CD4-positive, alpha-beta T cell (primary cell): ENCODE data around the gene TAF4B. TPM values are rescaled to one million over a fixed set of nuclear protein-coding genes. Genes with fewer than 3 reads are reported as not detected.

Experiments used
- ATAC-seq: fragments of 200-7000 bp; cut with Tn5 transposase; one replicate; pipeline ENCODE4 v1.10.0; 2022; ENCODE audit warnings: mild to moderate bottlenecking; ENCODE audit not compliant: poor library complexity
- CTCF ChIA-PET: fragments of 350-600 bp; sonication (Branson Sonifier 250); formaldehyde crosslinking; loops from one replicate; lab custom pipeline; 2021; ENCODE audit warnings: antibody characterized with exemption, inconsistent platforms; lab: Charles Lee
- POLR2A ChIA-PET: fragments of 350-600 bp; sonication (Branson Sonifier 250); formaldehyde crosslinking; loops from one replicate; lab custom pipeline; 2021; ENCODE audit warnings: antibody characterized with exemption, inconsistent platforms; lab: Charles Lee
- DNase-seq, 14 experiments: peaks; one replicate each; pipeline ENCODE4 v3.0.0-alpha.2; 2013 to 2020; ENCODE audit warnings: mixed read lengths in 2 of 14
- H3K27ac ChIP-seq, 2 donors: one replicate each; pipeline versions ENCODE4 v1.5.1 to v1.7.0; 2013; ENCODE audit warnings: low read length in 2 of 2, low read depth in 1 of 2, mild to moderate bottlenecking in 1 of 2
- H3K27me3 ChIP-seq, 2 experiments: 1 replicate in 1 of 2; 2 replicates in 1 of 2; pipeline versions ENCODE4 v1.6.1 to v1.7.0; 2013; ENCODE audit warnings: low read length in 2 of 2, control low read depth in 1 of 2, mild to moderate bottlenecking in 1 of 2, moderate library complexity in 1 of 2; ENCODE audit not compliant: insufficient read depth in 2 of 2, control insufficient read depth in 1 of 2
- H3K36me3 ChIP-seq: one replicate; pipeline ENCODE4 v1.6.1; 2013; ENCODE audit warnings: low read length, control low read depth; ENCODE audit not compliant: insufficient read depth
- H3K4me1 ChIP-seq: one replicate; pipeline ENCODE4 v1.6.1; 2013; ENCODE audit warnings: low read length, control low read depth; ENCODE audit not compliant: insufficient read depth
- H3K4me3 ChIP-seq: one replicate; pipeline ENCODE4 v1.5.1; 2013; ENCODE audit warnings: mild to moderate bottlenecking, low read length, moderate library complexity
- H3K9me3 ChIP-seq, 2 experiments: 1 replicate in 1 of 2; 2 replicates in 1 of 2; pipeline versions ENCODE4 v1.6.1 to v1.7.0; 2013; ENCODE audit warnings: low read length in 2 of 2, mild to moderate bottlenecking in 2 of 2, control low read depth in 1 of 2, moderate library complexity in 1 of 2; ENCODE audit not compliant: control insufficient read depth in 1 of 2, insufficient read depth in 1 of 2
- H3K27ac Mint-ChIP-seq: one replicate; pipeline ENCODE4 v1.8.0; 2020; ENCODE audit warnings: mixed read lengths
- H3K27me3 Mint-ChIP-seq: one replicate; pipeline ENCODE4 v1.8.0; 2021; ENCODE audit warnings: mixed read lengths
- H3K36me3 Mint-ChIP-seq: one replicate; pipeline ENCODE4 v1.8.0; 2021; ENCODE audit warnings: low read depth, mixed read lengths
- H3K4me1 Mint-ChIP-seq: one replicate; pipeline ENCODE4 v1.8.0; 2021; ENCODE audit warnings: low read depth, mixed read lengths
- H3K4me3 Mint-ChIP-seq: one replicate; pipeline ENCODE4 v1.8.0; 2020; ENCODE audit warnings: mild to moderate bottlenecking, mixed read lengths
- H3K9me3 Mint-ChIP-seq: one replicate; pipeline ENCODE4 v1.8.0; 2020; ENCODE audit warnings: mixed read lengths
- CTCF ChIP-seq: fragments of 200-600 bp; IDR thresholded peaks from one replicate; pipeline ENCODE4 v1.8.0; 2022; ENCODE audit warnings: antibody characterized with exemption, mild to moderate bottlenecking
- intact Hi-C, 2 experiments: fragments of 100-400 bp; cut with DNase I in 1 of 2; cut with micrococcal nuclease in 1 of 2; formaldehyde crosslinking; loops; one replicate each; pipeline versions ENCODE4 v1.15.1 to v1.9.0; 2023 to 2025; cut with DNase I, micrococcal nuclease
- total RNA-seq, 174 experiments: library from RNA in 2 of 174; stranded (reverse) in 2 of 174; gene quantifications; one replicate each; pipeline ENCODE4 v1.2.3 and lab custom pipeline; 2021 to 2026

TAF4B gene
- total RNA-seq, 2 experiments from 2014 or later = 13.7 to 14.1 TPM

- Mint-ChIP-seq H3K36me3 (no peaks in the 10 kb centered on the region), H3K27me3 (no peaks in the 10 kb centered on the region), H3K27ac (no peak overlapping the region), H3K4me3 (no peak overlapping the region), H3K9me3 (no peaks in the 10 kb centered on the region), H3K4me1 (no peaks in the 10 kb centered on the region)
- Histone ChIP-seq H3K27ac (no peak overlapping the region), H3K9me3 (no peaks in the 10 kb centered on the region), H3K4me1 (no peaks in the 10 kb centered on the region), H3K27me3 (no peaks in the 10 kb centered on the region), H3K4me3 (no peak overlapping the region), H3K36me3 (no peaks in the 10 kb centered on the region)
- CTCF ChIA-PET = no interaction called here
- ATAC-seq = no peak
- DNase-seq = no peak
- TF ChIP-seq CTCF = no peak
- POLR2A ChIA-PET = no interaction called here
- intact Hi-C loops = no loop called here
Observed at GRCh38 chr18:26407736-26408601, 181.7 kb downstream of the TAF4B start.

- H3K4me3 ChIP-seq = no peak overlapping the region
- no peak for TF ChIP-seq CTCF
- POLR2A ChIA-PET = no interaction called here
- ATAC-seq (no peak), DNase-seq (no peak)
- Mint-ChIP-seq H3K4me3 (no peak overlapping the region), H3K9me3 (no peaks in the 10 kb centered on the region), H3K4me1 (no peaks in the 10 kb centered on the region), H3K36me3 (no peaks in the 10 kb centered on the region), H3K27me3 (no peaks in the 10 kb centered on the region), H3K27ac (no peak overlapping the region)
- no peaks in the 10 kb centered on the region for H3K27me3 ChIP-seq
- CTCF ChIA-PET = no interaction called here
- H3K36me3 ChIP-seq = no peaks in the 10 kb centered on the region
- no peak overlapping the region for H3K27ac ChIP-seq
- intact Hi-C loops = no loop called here
- H3K4me1 ChIP-seq = no peaks in the 10 kb centered on the region
- H3K9me3 ChIP-seq = no peaks in the 10 kb centered on the region
Observed at GRCh38 chr18:26409091-26409490, 182.8 kb downstream of the TAF4B start.

- Histone ChIP-seq H3K4me3 (no peak overlapping the region), H3K4me1 (no peaks in the 10 kb centered on the region), H3K27ac (no peak overlapping the region), H3K36me3 (no peaks in the 10 kb centered on the region), H3K27me3 (no peaks in the 10 kb centered on the region), H3K9me3 (no peaks in the 10 kb centered on the region)
- no peak for DNase-seq
- Mint-ChIP-seq H3K9me3 (no peaks in the 10 kb centered on the region), H3K27ac (no peak overlapping the region), H3K4me1 (no peaks in the 10 kb centered on the region), H3K27me3 (no peaks in the 10 kb centered on the region), H3K36me3 (no peaks in the 10 kb centered on the region), H3K4me3 (no peak overlapping the region)
- TF ChIP-seq CTCF = no peak
- no peak for ATAC-seq
- ChIA-PET CTCF (no interaction called here), POLR2A (no interaction called here)
- intact Hi-C loops = no loop called here
Observed at GRCh38 chr18:26414901-26415440, 188.7 kb downstream of the TAF4B start.
